ENCODE data around the gene ITGB2.

The ITGB2 gene

DNA sequence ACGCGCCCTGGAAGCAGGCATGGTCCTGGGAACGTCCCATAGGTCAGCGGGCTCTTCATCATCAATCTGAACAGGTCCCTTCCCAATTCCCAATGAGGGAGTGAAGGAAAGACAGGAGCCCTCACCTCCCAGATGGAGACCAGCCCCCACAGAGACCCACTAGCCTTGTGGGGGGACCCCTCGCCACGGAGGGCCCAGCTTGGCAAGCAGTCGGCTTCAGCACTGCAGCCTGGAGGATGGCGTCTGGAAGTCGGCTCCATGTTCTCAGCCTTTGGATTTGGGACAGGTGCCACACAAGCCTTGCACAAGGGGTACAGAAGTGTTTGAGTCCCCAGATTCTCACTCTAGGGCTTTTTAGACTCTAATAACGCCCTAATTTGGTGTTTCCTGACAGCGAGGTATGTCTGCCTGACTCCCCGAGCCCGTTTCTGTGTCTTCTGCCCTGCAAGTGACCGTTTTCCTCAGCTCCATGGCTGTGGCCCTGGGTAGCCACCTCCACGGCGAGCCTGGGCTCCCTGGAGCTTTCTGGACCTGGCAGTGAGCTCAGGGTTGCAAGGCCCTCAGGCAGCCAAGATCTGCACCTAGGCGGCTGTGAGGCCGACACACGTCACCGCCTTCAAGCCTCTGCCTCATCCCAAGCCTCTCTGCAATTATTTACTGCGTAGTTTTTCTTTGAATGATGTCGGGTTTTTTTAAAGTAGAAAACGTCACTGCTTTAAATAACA is 77.8 kb downstream of the ITGB2 start:
- in situ Hi-C loops (cut with MboI; ENCODE audit: low sequenced_read_pairs, unreplicated experiment) = no loop called here
- no peak for DNase-seq (ENCODE audit: low spot score)
- TF ChIP-seq, protein P1, sequence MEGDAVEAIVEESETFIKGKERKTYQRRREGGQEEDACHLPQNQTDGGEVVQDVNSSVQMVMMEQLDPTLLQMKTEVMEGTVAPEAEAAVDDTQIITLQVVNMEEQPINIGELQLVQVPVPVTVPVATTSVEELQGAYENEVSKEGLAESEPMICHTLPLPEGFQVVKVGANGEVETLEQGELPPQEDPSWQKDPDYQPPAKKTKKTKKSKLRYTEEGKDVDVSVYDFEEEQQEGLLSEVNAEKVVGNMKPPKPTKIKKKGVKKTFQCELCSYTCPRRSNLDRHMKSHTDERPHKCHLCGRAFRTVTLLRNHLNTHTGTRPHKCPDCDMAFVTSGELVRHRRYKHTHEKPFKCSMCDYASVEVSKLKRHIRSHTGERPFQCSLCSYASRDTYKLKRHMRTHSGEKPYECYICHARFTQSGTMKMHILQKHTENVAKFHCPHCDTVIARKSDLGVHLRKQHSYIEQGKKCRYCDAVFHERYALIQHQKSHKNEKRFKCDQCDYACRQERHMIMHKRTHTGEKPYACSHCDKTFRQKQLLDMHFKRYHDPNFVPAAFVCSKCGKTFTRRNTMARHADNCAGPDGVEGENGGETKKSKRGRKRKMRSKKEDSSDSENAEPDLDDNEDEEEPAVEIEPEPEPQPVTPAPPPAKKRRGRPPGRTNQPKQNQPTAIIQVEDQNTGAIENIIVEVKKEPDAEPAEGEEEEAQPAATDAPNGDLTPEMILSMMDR (IDR thresholded peaks at IDR 0.05; ENCODE audit: borderline replicate concordance, control extremely low read depth, extremely low read depth, insufficient read depth, missing control alignments) = no peak

DNA sequence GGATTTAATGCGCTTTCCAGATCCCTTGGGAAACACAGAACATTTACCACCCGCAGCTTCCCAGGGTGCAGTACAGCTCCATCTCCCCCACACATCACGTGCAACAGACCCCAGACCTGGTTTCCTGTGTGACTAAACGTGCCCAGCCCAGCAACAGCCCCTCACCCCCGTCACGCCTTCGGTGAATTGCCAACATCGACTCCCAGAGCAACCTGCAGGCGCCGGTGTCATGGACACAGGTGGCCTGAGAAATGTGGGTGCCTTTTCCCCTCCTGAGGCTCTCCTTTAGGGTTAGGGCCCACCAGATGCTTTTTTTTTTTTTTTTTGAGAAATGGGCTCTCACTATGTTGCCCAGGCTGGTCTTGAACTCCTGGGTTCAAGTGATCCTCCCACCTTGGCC is 78.6 kb downstream of the ITGB2 start:
- no peak for DNase-seq (ENCODE audit: low spot score)
- in situ Hi-C loops (cut with MboI; ENCODE audit: low sequenced_read_pairs, unreplicated experiment) = no loop called here
- TF ChIP-seq, protein P1 (IDR thresholded peaks at IDR 0.05; ENCODE audit: borderline replicate concordance, control extremely low read depth, extremely low read depth, insufficient read depth, missing control alignments) = no peak

DNA sequence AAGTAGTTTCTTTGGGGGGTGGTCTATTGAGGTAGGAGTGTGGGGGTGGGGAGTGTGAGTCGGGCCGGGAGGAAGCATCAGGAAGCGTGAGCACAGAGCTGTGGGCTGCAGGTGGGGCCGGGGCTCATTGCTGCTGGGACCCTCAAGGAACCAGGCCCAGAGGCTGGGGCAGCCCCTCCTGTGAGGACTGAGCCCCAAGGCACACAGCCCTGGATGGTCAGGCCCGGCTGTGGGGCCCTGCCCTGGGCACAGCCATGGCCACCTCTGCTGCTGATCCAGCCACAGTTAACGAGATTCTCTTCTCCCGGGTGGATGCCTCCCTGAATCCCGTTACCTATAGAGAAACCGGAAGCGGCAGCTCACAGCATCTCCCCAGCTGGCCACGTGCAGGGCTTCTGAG is 79.9 kb downstream of the ITGB2 start:
- DNase-seq (ENCODE audit: low spot score) = no peak
- TF ChIP-seq, protein P1 (IDR thresholded peaks at IDR 0.05; ENCODE audit: borderline replicate concordance, control extremely low read depth, extremely low read depth, insufficient read depth, missing control alignments) = no peak
- in situ Hi-C loops (cut with MboI; ENCODE audit: low sequenced_read_pairs, unreplicated experiment) = no loop called here

DNA sequence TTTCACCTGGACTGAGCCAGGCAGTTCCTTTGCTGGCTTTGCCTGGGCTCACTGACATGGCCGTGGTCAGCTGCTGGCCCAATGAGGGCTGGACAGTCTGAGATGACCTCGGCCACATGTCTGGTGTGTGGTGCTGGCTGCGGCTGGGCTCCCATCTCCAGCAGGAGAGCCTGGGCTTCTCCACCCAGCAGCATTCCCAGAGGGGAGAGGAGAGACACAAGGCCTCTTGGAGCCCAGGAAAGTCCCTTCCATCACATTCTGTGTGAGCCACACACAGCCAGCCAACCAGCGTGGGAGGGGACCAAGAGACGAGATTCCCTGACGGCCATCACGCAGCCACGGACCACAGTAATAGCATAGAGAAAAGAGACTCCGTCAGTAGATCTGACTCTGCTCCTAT is 81.7 kb downstream of the ITGB2 start:
- TF ChIP-seq, protein P1 (IDR thresholded peaks at IDR 0.05; ENCODE audit: borderline replicate concordance, control extremely low read depth, extremely low read depth, insufficient read depth, missing control alignments) = no peak
- DNase-seq (ENCODE audit: low spot score) = no peak
- in situ Hi-C loops (cut with MboI; ENCODE audit: low sequenced_read_pairs, unreplicated experiment) = no loop called here

DNA sequence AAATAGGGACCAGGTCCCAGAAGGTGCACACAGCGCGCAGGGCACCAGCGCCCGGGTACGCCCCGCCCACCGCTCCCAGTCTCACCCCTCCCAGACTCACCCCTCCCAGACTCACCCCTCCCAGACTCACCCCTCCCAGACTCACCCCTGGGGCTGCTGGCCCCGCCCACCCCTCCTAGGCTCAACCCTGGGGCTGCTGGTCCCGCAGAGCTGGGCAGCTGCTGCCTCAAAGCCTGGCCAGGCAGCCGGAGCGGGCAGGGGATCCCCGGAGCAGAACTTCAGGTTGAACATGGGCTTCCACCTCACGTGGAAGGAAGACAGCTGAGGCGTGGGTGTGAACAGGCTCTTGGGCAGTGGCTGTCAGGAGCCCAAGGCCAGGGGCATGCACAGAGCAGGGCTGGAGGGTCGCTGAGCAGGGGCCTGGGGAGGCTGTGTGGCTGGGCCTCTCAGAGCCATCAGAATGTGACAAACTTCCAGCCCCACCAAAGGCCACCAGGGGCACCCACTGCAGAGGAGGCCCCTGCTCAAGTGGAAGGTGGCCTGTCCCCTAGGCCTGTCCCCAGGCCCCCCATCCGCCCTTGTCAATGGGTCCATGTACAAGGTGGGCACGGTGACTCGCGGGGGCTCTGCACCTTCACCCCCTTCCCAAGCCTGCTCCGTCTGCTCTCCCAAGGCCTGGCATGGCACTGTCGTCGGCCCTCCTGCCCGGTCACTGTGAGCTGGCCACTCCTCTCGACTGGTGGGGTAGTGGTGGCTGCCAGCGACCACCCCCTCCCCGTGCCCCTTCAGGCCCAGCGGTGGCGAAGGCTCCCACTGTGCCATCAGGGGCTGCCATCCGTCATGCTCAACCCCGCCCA is 82.4 kb downstream of the ITGB2 start:
- no peak for DNase-seq (ENCODE audit: low spot score)
- TF ChIP-seq, protein P1 (IDR thresholded peaks at IDR 0.05; ENCODE audit: borderline replicate concordance, control extremely low read depth, extremely low read depth, insufficient read depth, missing control alignments) = no peak
- in situ Hi-C loops (cut with MboI; ENCODE audit: low sequenced_read_pairs, unreplicated experiment) = no loop called here

DNA sequence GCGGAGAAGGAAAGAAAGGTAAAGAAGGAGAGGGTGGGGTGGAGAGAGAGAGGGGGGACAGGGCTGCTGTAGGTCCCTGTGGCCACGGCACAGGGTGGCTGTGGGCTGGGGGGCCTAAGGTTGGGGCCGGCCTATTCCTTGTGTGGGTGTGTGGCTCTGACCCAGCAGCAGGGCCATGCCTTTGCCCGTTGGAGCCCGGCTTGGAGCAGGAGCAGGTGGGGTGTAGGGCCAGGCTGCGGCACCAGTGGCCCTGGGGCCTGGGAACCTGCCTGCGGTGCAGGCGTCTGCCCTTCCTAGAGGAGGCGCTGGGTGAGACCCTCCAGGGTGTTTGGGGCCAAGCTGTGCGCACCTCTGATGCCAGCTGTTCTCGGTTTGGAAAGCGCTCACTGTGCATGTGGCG is 83.2 kb downstream of the ITGB2 start:
- TF ChIP-seq, protein P1 (IDR thresholded peaks at IDR 0.05; ENCODE audit: borderline replicate concordance, control extremely low read depth, extremely low read depth, insufficient read depth, missing control alignments) = no peak
- no peak for DNase-seq (ENCODE audit: low spot score)
- in situ Hi-C loops (cut with MboI; ENCODE audit: low sequenced_read_pairs, unreplicated experiment) = no loop called here
